Measurements from ENCODE around the gene GAS2L1.

GAS2L1 gene

GRCh38 chr22:29310065-29310862 is 3.8 kb downstream of the GAS2L1 start:
- TF ChIP-seq GATA2 (IDR thresholded peaks at IDR 0.05; ENCODE audit: low read depth, low read length) (no peak), GATA3 (IDR thresholded peaks at IDR 0.05; ENCODE audit: low read depth, low read length) (no peak)

GRCh38 chr22:29310863-29311339 is 4.5 kb downstream of the GAS2L1 start:
- TF ChIP-seq GATA3 (IDR thresholded peaks at IDR 0.05; ENCODE audit: low read depth, low read length): no peak
- no peak for TF ChIP-seq GATA2 (IDR thresholded peaks at IDR 0.05; ENCODE audit: low read depth, low read length)

- TF ChIP-seq GATA3 (IDR thresholded peaks at IDR 0.05; ENCODE audit: low read depth, low read length): no peak
- no peak for TF ChIP-seq GATA2 (IDR thresholded peaks at IDR 0.05; ENCODE audit: low read depth, low read length)
Observed at GRCh38 chr22:29311464-29312217, 5.2 kb downstream of the GAS2L1 start.

- TF ChIP-seq GATA2 (IDR thresholded peaks at IDR 0.05; ENCODE audit: low read depth, low read length): no peak
- no peak for TF ChIP-seq GATA3 (IDR thresholded peaks at IDR 0.05; ENCODE audit: low read depth, low read length)
Observed at GRCh38 chr22:29312218-29313125, 6.0 kb downstream of the GAS2L1 start.

- TF ChIP-seq GATA2 (IDR thresholded peaks at IDR 0.05; ENCODE audit: low read depth, low read length): no peak
- TF ChIP-seq GATA3 (IDR thresholded peaks at IDR 0.05; ENCODE audit: low read depth, low read length): no peak
Observed at GRCh38 chr22:29313126-29313575, 6.7 kb downstream of the GAS2L1 start.

GRCh38 chr22:29313576-29314466 is 7.4 kb downstream of the GAS2L1 start:
- TF ChIP-seq GATA3 (IDR thresholded peaks at IDR 0.05; ENCODE audit: low read depth, low read length): no peak
- TF ChIP-seq GATA2 (IDR thresholded peaks at IDR 0.05; ENCODE audit: low read depth, low read length): no peak

GRCh38 chr22:29314537-29315285 is 8.3 kb downstream of the GAS2L1 start:
- no peak for TF ChIP-seq GATA3 (IDR thresholded peaks at IDR 0.05; ENCODE audit: low read depth, low read length)
- no peak for TF ChIP-seq GATA2 (IDR thresholded peaks at IDR 0.05; ENCODE audit: low read depth, low read length)

GRCh38 chr22:29315286-29316140 is 9.1 kb downstream of the GAS2L1 start, which contains the start of gene RASL10A:
Gene RASL10A, minus strand, starts transcription at chr22:29315697. Its CDS starts 451 bp downstream, at chr22:29315246.
- TF ChIP-seq GATA3 (IDR thresholded peaks at IDR 0.05; ENCODE audit: low read depth, low read length): no peak
- no peak for TF ChIP-seq GATA2 (IDR thresholded peaks at IDR 0.05; ENCODE audit: low read depth, low read length)

GRCh38 chr22:29316141-29316828 is 9.8 kb downstream of the GAS2L1 start:
- TF ChIP-seq GATA2 (IDR thresholded peaks at IDR 0.05; ENCODE audit: low read depth, low read length): no peak

- TF ChIP-seq GATA3 (IDR thresholded peaks at IDR 0.05; ENCODE audit: low read depth, low read length) (no peak), GATA2 (IDR thresholded peaks at IDR 0.05; ENCODE audit: low read depth, low read length) (no peak)
Observed at GRCh38 chr22:29317827-29318454, 11.5 kb downstream of the GAS2L1 start.
